DMS153 (cell line): Measurements from ENCODE around the gene MTOR.

ENCODE experiments used
- DNase-seq: peaks from one replicate; lab custom pipeline; 2025; lab: John Stamatoyannopoulos, UW

The MTOR gene

GRCh38 chr1:11216074-11216473 lies 46.3 kb downstream of the MTOR start:
- DNase-seq, result no peak

DNA sequence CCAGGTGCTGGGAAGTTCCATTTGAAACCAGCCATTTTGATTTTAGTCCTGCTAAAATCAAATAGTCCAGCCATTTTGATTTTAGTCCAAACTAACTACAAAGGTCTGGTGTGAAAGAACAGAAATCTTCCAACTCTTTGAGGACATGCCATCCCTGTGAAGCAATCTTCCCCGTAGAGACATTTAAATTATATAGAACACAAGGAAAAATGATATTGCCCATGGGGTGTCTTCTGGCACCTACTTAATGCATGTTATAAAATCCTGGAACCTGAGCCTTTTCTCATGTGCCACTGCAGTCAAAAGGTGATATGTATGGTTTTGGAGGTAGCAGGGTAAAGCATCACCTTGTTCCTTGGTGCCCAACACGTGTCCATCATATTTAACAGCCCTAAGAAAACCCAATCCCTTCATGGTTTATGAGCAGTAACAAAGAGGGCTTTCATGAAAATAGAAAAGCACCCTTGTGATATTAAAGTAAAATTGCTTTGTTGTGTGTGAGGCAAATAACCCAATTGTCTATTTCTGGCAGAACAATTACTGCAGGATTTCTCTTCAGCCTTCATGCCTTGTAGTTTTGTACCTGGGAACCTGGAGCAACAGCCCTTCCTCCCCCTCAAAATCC lies 46.9 kb downstream of the MTOR start:
- no peak for DNase-seq

DNA sequence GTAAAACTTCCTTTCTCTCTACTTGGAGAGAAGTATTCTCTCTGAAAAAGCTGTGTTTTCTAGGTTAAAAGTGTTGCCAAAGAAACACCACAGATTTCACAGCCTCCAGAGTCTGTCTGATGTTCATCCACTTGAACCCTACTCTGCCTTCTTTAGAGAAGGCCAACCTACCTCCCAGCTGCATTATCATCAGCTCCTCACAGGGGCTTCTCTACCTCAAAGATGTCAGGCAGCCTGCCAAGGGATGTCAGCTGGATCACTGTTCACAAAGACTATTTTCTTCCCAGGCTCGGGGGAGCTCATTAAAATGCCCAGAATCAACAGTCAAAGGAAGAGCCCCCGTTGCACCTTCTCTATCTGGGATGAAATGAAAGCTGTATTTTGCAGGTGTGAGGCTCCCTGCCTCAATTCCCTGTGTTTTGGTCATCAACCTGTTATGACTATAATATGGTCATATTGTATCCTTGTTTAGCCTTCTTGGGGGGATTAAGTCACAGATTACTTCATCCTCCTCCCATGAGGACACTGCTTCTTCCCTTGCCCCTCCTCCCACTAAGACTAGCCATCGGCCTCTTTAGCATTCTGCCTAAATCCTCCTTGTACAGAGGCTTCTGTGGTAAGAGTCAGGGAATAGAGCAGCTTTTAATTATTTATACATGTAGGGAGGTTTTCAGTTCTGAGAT lies 47.5 kb downstream of the MTOR start:
- DNase-seq, result no peak

GRCh38 chr1:11211925-11212587 lies 50.3 kb downstream of the MTOR start:
- DNase-seq, result no peak

- DNase-seq, result no peak
These were observed 50.9 kb downstream of the MTOR start for GRCh38 chr1:11211461-11211860.

DNA sequence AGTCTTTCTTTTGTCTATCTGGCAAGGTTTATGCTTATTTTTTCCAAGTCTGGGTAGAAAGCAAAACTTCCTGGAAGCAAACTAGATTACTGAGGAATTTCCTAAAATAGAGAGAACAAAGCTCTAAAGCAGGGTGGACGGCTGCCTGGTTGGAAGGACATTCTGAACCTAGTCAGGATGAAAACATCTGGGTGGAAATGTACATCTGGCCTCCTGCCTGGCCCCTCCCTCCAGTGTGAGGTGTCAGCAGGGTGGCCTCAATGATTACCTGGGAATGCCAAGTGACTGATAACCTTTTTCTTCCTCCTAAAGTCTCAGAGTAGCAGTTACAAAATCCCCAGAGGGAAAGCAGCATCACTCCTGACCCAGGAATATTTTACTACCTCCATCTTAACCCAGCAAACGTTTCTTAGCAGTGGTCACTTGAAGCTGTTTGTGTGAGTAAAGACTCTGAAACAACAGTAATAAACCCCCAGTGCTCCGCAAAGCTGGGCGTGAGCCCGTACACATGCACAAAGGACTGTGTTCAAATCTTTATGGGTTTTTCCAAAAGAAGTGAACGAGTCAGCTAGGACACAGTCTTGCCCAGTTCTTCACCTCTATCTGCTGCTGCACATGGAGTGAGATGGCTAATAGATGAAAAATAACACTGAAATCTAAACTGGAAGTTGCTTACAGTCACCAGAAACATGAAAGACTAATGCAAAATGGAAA lies 54.3 kb downstream of the MTOR start:
- DNase-seq, result no peak

GRCh38 chr1:11204396-11205190 lies 57.8 kb downstream of the MTOR start:
- DNase-seq, result no peak

DNA sequence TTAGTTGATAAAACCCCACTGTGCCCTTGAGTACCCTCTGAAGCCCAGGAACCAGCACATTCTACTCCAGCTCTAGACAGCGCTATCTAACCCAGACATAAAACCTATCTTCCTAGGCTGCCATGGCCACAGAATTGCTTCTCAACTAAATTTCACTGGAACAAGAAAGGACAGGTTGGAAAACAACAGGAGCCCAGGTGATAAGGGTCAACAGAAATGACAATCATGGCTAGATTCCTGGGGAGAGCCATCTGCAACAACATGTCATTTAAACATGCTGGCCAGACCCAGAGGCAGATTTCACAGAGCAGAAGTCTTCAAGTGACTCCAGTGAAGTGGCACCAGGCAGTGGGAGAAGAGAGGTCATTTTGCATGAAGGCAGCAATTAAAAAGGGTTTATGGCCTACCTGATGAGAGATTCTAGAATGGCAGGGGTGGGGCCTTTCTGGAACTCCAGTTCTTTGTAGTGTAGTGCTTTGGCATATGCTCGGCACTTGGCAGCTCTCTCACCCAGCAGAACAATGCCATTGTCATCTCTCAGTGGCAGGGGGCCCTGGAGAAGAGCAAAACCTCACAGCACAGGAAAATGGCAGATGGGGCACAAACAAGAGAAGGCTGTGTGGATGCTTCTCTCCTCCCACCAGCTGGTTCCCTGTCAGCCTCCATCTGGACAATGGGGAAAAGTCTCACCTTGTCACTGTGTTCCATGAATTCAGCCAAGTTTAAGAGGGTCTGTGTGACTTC lies 63.3 kb downstream of the MTOR start:
- DNase-seq, result no peak

DNA sequence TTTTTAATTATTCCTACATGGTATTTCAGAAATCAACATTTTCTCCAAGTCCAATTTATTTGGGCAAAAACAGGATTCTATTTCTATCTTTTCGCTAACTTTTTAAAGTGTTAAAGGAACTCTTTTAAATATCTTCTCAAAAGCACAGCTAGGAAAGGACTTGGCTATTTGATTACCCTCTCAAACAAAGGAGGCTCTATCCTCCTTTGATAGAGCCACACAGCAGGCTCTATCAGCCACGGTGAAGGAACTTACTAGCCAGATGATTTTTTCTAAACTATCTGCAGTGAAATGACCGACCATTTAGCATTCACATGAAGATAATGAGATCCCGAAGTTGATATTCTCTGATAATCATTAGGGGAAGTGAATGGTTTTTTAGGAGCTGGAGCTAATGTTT lies 64.1 kb downstream of the MTOR start:
- DNase-seq, result no peak

GRCh38 chr1:11197359-11197758 lies 65.0 kb downstream of the MTOR start:
- no peak for DNase-seq

DNA sequence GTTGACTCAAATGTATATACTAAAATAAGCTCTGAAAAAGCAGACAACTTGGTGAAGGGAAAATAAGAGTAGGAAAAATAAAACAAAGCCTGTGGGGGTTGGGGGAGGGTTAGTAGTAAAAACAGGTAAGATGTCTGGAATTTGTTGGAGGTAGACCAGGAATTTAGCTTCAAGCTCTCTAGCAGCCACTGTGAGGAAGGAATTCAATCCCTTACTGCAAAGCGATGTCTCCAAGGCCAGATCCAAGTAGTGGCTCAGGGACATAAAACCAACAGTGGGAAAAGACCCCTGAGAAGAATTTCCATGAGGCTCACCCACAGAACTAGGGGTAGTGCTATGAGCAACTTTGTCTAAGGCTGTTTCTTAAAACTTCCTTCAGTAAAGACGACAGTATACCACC lies 65.4 kb downstream of the MTOR start:
- no peak for DNase-seq

DNA sequence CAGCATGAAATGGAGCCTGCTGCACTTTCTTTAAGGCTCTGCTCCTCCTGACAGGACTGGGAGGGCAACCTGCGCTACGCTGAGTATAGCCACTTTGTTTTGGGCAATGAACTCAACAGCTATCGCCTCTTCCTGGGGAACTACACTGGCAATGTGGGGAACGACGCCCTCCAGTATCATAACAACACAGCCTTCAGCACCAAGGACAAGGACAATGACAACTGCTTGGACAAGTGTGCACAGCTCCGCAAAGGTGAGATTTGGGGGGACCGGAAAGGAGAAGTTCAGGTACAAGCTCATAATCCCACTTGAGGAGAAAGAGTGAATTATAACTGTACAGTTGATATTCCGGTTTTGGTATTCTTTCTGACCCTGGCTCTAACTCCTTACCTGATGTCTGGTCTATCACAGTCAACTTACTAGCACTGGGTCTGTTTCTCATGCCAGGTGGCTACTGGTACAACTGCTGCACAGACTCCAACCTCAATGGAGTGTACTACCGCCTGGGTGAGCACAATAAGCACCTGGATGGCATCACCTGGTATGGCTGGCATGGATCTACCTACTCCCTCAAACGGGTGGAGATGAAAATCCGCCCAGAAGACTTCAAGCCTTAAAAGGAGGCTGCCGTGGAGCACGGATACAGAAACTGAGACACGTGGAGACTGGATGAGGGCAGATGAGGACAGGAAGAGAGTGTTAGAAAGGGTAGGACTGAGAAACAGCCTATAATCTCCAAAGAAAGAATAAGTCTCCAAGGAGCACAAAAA lies 67.8 kb downstream of the MTOR start:
- DNase-seq, result no peak

DNA sequence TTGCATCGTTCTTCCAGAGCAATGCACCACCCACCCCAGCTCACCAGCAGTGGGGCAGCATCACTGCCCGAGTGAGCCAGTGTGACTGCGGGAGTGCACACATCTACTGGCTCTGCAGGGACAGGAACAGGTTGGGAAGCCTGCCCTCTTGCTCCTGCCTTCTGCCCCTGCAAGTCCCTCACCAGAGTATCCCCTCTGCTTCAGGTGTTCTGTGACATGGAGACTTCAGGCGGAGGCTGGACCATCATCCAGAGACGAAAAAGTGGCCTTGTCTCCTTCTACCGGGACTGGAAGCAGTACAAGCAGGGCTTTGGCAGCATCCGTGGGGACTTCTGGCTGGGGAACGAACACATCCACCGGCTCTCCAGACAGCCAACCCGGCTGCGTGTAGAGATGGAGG lies 69.0 kb downstream of the MTOR start:
- DNase-seq, result no peak

DNA sequence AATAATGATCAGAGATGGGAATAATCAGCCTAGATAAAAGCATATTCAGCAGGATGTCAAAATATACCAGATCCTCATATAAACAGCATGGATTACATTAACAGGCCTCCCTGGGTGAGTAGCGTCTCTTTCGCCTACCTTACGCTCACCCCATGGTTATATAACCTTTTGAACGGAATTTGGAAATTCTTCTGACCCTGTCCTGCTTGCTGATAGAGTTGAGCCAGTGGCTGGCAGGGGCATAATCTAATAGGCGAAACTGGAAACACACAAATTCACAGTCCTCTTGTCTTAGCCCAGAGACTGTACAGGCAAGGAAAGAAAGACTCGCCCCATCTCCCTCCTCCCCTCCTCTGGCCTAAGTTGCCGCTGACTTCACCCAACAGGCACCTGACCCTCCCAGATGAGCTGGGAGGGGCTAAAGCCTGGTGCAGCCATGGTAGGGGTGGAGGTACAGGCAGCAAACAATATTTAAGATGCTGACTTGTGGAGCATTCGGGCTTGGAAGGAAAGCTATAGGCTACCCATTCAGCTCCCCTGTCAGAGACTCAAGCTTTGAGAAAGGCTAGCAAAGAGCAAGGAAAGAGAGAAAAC lies 73.4 kb downstream of the MTOR start, which contains the start of gene ANGPTL7:
ANGPTL7 (plus strand) TSS at position 498 of the 594 bp plus-strand sequence. CDS start 225 bp downstream, outside the sequence.
- no peak for DNase-seq

GRCh38 chr1:11188381-11188780 lies 74.0 kb downstream of the MTOR start:
- DNase-seq, result no peak

DNA sequence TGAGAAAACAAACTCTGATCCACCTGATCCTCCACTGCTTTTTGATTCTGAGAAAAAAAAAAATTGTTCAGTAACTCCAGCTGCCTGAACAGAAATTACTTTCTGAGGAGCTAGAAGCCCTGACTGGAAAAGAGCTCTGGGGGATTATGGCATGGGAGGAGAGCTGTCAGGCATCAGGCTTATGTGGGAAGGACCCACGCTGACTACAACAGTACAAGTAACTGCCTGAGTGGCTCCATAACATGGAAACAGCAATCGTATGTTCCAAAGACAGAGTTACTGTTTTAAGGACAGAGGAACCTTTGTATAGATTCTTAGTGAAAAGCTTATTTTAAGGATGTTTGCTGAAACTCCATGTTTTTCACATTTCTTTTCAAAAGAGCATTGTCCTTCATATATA lies 74.4 kb downstream of the MTOR start:
- DNase-seq, result no peak

GRCh38 chr1:11187494-11187893 lies 74.9 kb downstream of the MTOR start:
- no peak for DNase-seq

DNA sequence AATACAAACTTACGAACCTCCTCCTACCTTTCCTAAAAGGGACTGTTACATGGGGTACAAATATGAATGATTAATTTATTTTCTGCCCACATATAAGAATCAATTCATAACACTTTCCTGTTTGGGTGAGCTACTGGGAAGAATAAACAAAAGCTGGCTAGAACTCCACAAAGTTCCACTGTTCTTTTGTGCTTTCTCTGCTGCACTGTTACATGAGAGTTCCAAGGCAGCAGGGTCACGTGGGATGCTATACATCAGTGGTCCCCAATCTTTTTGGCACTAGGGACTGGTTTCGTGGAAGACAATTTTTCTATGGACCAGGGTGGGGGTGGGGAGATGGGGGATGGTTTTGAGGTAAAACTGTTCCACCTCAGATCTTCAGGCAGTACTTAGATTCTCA lies 75.4 kb downstream of the MTOR start:
- DNase-seq, result no peak

- no peak for DNase-seq
These were observed 77.4 kb downstream of the MTOR start for GRCh38 chr1:11184973-11185372.

- no peak for DNase-seq
These were observed 79.5 kb downstream of the MTOR start for GRCh38 chr1:11182884-11183283.
